H1 (cell line): ENCODE measurements around the gene SCAP.

Experiments used
- CBX8 ChIP-seq: fragments of 300-800, 300-1000 bp; sonication (generic); IDR thresholded peaks from 2 replicates; pipeline ENCODE4 v1.7.1; 2016; ENCODE audit warnings: low read depth, low read length, borderline replicate concordance
- CEBPB ChIP-seq: IDR thresholded peaks from 2 replicates; pipeline ENCODE4 v1.6.1; 2012; ENCODE audit warnings: low read depth, low read length
- EZH2 ChIP-seq: fragments of 200-600 bp; sonication (generic); IDR thresholded peaks from 2 replicates; pipeline ENCODE4 v1.7.1; 2012; ENCODE audit warnings: low read depth, mild to moderate bottlenecking, moderate library complexity, low read length, inconsistent platforms; ENCODE audit not compliant: severe bottlenecking
- GABPA ChIP-seq: IDR thresholded peaks from 2 replicates; pipeline ENCODE4 v1.6.1; 2011; ENCODE audit warnings: mild to moderate bottlenecking, low read length, moderate library complexity, borderline replicate concordance; ENCODE audit not compliant: insufficient read depth
- JUN ChIP-seq: IDR thresholded peaks from 2 replicates; pipeline ENCODE4 v1.6.1; 2011; ENCODE audit warnings: low read depth, mild to moderate bottlenecking, improper control_type of control experiment, low read length
- NRF1 ChIP-seq: IDR thresholded peaks from 2 replicates; pipeline ENCODE4 v1.6.1; 2011; ENCODE audit warnings: mild to moderate bottlenecking, low read depth, low read length, improper control_type of control experiment
- POLR2A ChIP-seq, 2 experiments: IDR thresholded peaks; 1 replicate in 1 of 2; 2 replicates in 1 of 2; pipeline ENCODE4 v1.6.1; 2011; ENCODE audit warnings: low read depth in 2 of 2, low read length in 2 of 2, mild to moderate bottlenecking in 2 of 2; ENCODE audit errors: control extremely low read depth in 1 of 2
- RAD21 ChIP-seq, 2 experiments: IDR thresholded peaks in 1 of 2; conservative IDR thresholded peaks in 1 of 2; 2 replicates each; pipeline ENCODE4 v1.6.1; 2011; ENCODE audit warnings: low read depth in 2 of 2, low read length in 2 of 2, improper control_type of control experiment in 1 of 2, inconsistent platforms in 1 of 2, mild to moderate bottlenecking in 1 of 2, moderate library complexity in 1 of 2
- SP1 ChIP-seq: IDR thresholded peaks from 2 replicates; pipeline ENCODE4 v1.6.1; 2011; ENCODE audit warnings: low read depth, low read length
- TBP ChIP-seq: IDR thresholded peaks from 2 replicates; pipeline ENCODE4 v1.6.1; 2011; ENCODE audit warnings: low read depth, low read length, improper control_type of control experiment
- TF ChIP-seq, protein P1 (sequence below), 3 experiments: IDR thresholded peaks; 1 replicate in 2 of 3; 2 replicates in 1 of 3; pipeline versions ENCODE4 v1.5.1 to v1.6.1; 2011; ENCODE audit warnings: low read length in 3 of 3, mild to moderate bottlenecking in 3 of 3, inconsistent platforms in 2 of 3, low read depth in 1 of 3, moderate library complexity in 1 of 3; ENCODE audit not compliant: insufficient read depth in 1 of 3; ENCODE audit errors: control extremely low read depth in 1 of 3
- TF ChIP-seq, protein P2 (sequence below): IDR thresholded peaks from 2 replicates; pipeline ENCODE4 v1.6.1; 2012; ENCODE audit warnings: inconsistent platforms
- TF ChIP-seq, protein P3 (sequence below): fragments of 300-600 bp; sonication (generic); IDR thresholded peaks from 2 replicates; pipeline ENCODE4 v1.7.1; 2012; ENCODE audit warnings: low read length, moderate library complexity, mild to moderate bottlenecking, inconsistent platforms; ENCODE audit not compliant: insufficient replicate concordance

DNA sequence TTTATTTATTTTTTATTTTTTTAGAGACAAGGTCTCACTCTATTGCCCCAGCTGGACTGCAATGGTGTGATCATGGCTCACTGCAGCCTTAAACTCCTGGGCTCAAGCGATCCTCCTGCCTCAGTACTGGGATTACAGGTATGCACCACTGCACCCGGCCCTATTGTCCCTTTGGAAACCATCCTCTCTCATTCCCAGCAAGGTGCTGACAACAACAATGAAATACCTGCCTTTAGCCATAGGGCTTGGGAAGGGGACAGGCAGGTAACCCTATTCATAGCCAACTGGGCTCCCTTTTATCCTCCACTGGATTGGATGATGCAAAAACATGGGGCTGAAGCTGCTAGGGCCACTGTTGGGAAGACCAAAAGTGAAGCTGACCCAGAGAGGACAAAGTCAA is 43.1 kb downstream of the SCAP start:
- TF ChIP-seq NRF1 (no peak), TBP (no peak), EZH2 (no peak), SP1 (no peak), POLR2A (IDR thresholded peaks at IDR 0.05; ENCODE audit: control extremely low read depth in 1 of 2, low read depth in 2 of 2, low read length in 2 of 2) (no peak), CEBPB (no peak), CBX8 (no peak), RAD21 (IDR thresholded peaks at IDR 0.05 in 1 of 2, conservative IDR thresholded peaks at IDR 0.05 in 1 of 2; ENCODE audit: low read depth in 2 of 2, low read length in 2 of 2) (no peak), GABPA (no peak), JUN (no peak)
- TF ChIP-seq, protein P1, sequence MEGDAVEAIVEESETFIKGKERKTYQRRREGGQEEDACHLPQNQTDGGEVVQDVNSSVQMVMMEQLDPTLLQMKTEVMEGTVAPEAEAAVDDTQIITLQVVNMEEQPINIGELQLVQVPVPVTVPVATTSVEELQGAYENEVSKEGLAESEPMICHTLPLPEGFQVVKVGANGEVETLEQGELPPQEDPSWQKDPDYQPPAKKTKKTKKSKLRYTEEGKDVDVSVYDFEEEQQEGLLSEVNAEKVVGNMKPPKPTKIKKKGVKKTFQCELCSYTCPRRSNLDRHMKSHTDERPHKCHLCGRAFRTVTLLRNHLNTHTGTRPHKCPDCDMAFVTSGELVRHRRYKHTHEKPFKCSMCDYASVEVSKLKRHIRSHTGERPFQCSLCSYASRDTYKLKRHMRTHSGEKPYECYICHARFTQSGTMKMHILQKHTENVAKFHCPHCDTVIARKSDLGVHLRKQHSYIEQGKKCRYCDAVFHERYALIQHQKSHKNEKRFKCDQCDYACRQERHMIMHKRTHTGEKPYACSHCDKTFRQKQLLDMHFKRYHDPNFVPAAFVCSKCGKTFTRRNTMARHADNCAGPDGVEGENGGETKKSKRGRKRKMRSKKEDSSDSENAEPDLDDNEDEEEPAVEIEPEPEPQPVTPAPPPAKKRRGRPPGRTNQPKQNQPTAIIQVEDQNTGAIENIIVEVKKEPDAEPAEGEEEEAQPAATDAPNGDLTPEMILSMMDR (IDR thresholded peaks at IDR 0.05; ENCODE audit: control extremely low read depth in 1 of 3, insufficient read depth in 1 of 3, low read depth in 1 of 3, low read length in 3 of 3), result no peak
- TF ChIP-seq, protein P2, sequence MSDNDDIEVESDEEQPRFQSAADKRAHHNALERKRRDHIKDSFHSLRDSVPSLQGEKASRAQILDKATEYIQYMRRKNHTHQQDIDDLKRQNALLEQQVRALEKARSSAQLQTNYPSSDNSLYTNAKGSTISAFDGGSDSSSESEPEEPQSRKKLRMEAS, result no peak
- TF ChIP-seq, protein P3, sequence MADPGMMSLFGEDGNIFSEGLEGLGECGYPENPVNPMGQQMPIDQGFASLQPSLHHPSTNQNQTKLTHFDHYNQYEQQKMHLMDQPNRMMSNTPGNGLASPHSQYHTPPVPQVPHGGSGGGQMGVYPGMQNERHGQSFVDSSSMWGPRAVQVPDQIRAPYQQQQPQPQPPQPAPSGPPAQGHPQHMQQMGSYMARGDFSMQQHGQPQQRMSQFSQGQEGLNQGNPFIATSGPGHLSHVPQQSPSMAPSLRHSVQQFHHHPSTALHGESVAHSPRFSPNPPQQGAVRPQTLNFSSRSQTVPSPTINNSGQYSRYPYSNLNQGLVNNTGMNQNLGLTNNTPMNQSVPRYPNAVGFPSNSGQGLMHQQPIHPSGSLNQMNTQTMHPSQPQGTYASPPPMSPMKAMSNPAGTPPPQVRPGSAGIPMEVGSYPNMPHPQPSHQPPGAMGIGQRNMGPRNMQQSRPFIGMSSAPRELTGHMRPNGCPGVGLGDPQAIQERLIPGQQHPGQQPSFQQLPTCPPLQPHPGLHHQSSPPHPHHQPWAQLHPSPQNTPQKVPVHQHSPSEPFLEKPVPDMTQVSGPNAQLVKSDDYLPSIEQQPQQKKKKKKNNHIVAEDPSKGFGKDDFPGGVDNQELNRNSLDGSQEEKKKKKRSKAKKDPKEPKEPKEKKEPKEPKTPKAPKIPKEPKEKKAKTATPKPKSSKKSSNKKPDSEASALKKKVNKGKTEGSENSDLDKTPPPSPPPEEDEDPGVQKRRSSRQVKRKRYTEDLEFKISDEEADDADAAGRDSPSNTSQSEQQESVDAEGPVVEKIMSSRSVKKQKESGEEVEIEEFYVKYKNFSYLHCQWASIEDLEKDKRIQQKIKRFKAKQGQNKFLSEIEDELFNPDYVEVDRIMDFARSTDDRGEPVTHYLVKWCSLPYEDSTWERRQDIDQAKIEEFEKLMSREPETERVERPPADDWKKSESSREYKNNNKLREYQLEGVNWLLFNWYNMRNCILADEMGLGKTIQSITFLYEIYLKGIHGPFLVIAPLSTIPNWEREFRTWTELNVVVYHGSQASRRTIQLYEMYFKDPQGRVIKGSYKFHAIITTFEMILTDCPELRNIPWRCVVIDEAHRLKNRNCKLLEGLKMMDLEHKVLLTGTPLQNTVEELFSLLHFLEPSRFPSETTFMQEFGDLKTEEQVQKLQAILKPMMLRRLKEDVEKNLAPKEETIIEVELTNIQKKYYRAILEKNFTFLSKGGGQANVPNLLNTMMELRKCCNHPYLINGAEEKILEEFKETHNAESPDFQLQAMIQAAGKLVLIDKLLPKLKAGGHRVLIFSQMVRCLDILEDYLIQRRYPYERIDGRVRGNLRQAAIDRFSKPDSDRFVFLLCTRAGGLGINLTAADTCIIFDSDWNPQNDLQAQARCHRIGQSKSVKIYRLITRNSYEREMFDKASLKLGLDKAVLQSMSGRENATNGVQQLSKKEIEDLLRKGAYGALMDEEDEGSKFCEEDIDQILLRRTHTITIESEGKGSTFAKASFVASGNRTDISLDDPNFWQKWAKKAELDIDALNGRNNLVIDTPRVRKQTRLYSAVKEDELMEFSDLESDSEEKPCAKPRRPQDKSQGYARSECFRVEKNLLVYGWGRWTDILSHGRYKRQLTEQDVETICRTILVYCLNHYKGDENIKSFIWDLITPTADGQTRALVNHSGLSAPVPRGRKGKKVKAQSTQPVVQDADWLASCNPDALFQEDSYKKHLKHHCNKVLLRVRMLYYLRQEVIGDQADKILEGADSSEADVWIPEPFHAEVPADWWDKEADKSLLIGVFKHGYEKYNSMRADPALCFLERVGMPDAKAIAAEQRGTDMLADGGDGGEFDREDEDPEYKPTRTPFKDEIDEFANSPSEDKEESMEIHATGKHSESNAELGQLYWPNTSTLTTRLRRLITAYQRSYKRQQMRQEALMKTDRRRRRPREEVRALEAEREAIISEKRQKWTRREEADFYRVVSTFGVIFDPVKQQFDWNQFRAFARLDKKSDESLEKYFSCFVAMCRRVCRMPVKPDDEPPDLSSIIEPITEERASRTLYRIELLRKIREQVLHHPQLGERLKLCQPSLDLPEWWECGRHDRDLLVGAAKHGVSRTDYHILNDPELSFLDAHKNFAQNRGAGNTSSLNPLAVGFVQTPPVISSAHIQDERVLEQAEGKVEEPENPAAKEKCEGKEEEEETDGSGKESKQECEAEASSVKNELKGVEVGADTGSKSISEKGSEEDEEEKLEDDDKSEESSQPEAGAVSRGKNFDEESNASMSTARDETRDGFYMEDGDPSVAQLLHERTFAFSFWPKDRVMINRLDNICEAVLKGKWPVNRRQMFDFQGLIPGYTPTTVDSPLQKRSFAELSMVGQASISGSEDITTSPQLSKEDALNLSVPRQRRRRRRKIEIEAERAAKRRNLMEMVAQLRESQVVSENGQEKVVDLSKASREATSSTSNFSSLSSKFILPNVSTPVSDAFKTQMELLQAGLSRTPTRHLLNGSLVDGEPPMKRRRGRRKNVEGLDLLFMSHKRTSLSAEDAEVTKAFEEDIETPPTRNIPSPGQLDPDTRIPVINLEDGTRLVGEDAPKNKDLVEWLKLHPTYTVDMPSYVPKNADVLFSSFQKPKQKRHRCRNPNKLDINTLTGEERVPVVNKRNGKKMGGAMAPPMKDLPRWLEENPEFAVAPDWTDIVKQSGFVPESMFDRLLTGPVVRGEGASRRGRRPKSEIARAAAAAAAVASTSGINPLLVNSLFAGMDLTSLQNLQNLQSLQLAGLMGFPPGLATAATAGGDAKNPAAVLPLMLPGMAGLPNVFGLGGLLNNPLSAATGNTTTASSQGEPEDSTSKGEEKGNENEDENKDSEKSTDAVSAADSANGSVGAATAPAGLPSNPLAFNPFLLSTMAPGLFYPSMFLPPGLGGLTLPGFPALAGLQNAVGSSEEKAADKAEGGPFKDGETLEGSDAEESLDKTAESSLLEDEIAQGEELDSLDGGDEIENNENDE, result no peak
